ENCODE results near the gene MICAL3. TPM values are rescaled to one million over a fixed set of nuclear protein-coding genes. Genes with fewer than 3 reads are reported as not detected.

The MICAL3 gene
- polyA plus RNA-seq, 3 donors = 0.23 to 0.84 TPM; not detected in 1

GRCh38 chr22:17974703-17975372 is 49.5 kb downstream of the MICAL3 start:
- H3K9ac ChIP-seq (ENCODE audit: insufficient read depth, low read length, poor library complexity, severe bottlenecking) = no peak overlapping the region
- TF ChIP-seq, protein P1, sequence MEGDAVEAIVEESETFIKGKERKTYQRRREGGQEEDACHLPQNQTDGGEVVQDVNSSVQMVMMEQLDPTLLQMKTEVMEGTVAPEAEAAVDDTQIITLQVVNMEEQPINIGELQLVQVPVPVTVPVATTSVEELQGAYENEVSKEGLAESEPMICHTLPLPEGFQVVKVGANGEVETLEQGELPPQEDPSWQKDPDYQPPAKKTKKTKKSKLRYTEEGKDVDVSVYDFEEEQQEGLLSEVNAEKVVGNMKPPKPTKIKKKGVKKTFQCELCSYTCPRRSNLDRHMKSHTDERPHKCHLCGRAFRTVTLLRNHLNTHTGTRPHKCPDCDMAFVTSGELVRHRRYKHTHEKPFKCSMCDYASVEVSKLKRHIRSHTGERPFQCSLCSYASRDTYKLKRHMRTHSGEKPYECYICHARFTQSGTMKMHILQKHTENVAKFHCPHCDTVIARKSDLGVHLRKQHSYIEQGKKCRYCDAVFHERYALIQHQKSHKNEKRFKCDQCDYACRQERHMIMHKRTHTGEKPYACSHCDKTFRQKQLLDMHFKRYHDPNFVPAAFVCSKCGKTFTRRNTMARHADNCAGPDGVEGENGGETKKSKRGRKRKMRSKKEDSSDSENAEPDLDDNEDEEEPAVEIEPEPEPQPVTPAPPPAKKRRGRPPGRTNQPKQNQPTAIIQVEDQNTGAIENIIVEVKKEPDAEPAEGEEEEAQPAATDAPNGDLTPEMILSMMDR (IDR thresholded peaks at IDR 0.05) = no peak
- H3K4me1 Mint-ChIP-seq = peaks cover 5% of the 10 kb centered on the region
- H3K9me3 ChIP-seq (replicated peaks in 1 of 2; ENCODE audit: control insufficient read depth in 1 of 2, insufficient read depth in 1 of 2, low read length in 2 of 2) = no peaks in the 10 kb centered on the region
- peaks cover 0 to 16% (median 2%) of the 10 kb centered on the region in 3 donors for H3K27me3 Mint-ChIP-seq (ENCODE audit: low read depth in 3 of 3)
- H2AFZ ChIP-seq (ENCODE audit: insufficient read depth, low read depth, low read length, poor library complexity, severe bottlenecking) = no peak overlapping the region
- no peaks in the 10 kb centered on the region for H3K36me3 ChIP-seq (replicated peaks in 1 of 2; ENCODE audit: control insufficient read depth in 1 of 2, insufficient read depth in 2 of 2, low read length in 2 of 2)
- no peak overlapping the region for H3K27ac Mint-ChIP-seq
- intact Hi-C loops (cut with micrococcal nuclease) = no loop called here
- no peaks in the 10 kb centered on the region for H3K36me3 Mint-ChIP-seq
- peaks cover 0 to 2% of the 10 kb centered on the region in 2 donors for H3K4me1 ChIP-seq (ENCODE audit: control insufficient read depth in 1 of 2, insufficient read depth in 2 of 2, low read length in 2 of 2)
- H3K4me3 Mint-ChIP-seq = no peak overlapping the region
- H3K79me2 ChIP-seq (ENCODE audit: insufficient read depth, low read length) = no peaks in the 10 kb centered on the region
- no peaks in the 10 kb centered on the region for H4K20me1 ChIP-seq (ENCODE audit: insufficient read depth, low read length)
- H3K9me3 Mint-ChIP-seq = peaks cover 0 to 2% (median 0%) of the 10 kb centered on the region in 7 donors
- WGBS (ENCODE audit: insufficient coverage) = 34% methylated on average over 7 of the region's 8 CpGs
- no peak overlapping the region for H3K4me3 ChIP-seq (replicated peaks in 1 of 3; ENCODE audit: low read depth in 2 of 3, low read length in 3 of 3)
- DNase-seq = no peak
- no peaks in the 10 kb centered on the region for H3K27me3 ChIP-seq (ENCODE audit: control insufficient read depth in 2 of 2, insufficient read depth in 2 of 2, low read length in 2 of 2)
- H3K27ac ChIP-seq (ENCODE audit: low read depth in 1 of 2, low read length in 2 of 2) = no peak overlapping the region
- no peak overlapping the region for H3K4me2 ChIP-seq (replicated peaks; ENCODE audit: extremely low read depth, low read length, poor library complexity, severe bottlenecking)

GRCh38 chr22:17974087-17974486 is 50.3 kb downstream of the MICAL3 start:
- H3K36me3 ChIP-seq (replicated peaks in 1 of 2; ENCODE audit: control insufficient read depth in 1 of 2, insufficient read depth in 2 of 2, low read length in 2 of 2) = no peaks in the 10 kb centered on the region
- no peak overlapping the region for H3K4me3 ChIP-seq (replicated peaks in 1 of 3; ENCODE audit: low read depth in 2 of 3, low read length in 3 of 3)
- H3K9ac ChIP-seq (ENCODE audit: insufficient read depth, low read length, poor library complexity, severe bottlenecking) = no peak overlapping the region
- no peak overlapping the region for H3K27ac ChIP-seq (ENCODE audit: low read depth in 1 of 2, low read length in 2 of 2)
- intact Hi-C loops (cut with micrococcal nuclease) = no loop called here
- no peaks in the 10 kb centered on the region for H4K20me1 ChIP-seq (ENCODE audit: insufficient read depth, low read length)
- no peak overlapping the region for H3K4me2 ChIP-seq (replicated peaks; ENCODE audit: extremely low read depth, low read length, poor library complexity, severe bottlenecking)
- no peaks in the 10 kb centered on the region for H3K9me3 ChIP-seq (replicated peaks in 1 of 2; ENCODE audit: control insufficient read depth in 1 of 2, insufficient read depth in 1 of 2, low read length in 2 of 2)
- H3K79me2 ChIP-seq (ENCODE audit: insufficient read depth, low read length) = no peaks in the 10 kb centered on the region
- no peak overlapping the region for H3K4me3 Mint-ChIP-seq
- H3K27me3 Mint-ChIP-seq (ENCODE audit: low read depth in 3 of 3) = peaks cover 0 to 11% (median 2%) of the 10 kb centered on the region in 3 donors
- no peak overlapping the region for H3K27ac Mint-ChIP-seq
- no peak for DNase-seq
- 100% methylated on average over 1 of the region's 3 CpGs for WGBS (ENCODE audit: insufficient coverage)
- H3K36me3 Mint-ChIP-seq = no peaks in the 10 kb centered on the region
- no peaks in the 10 kb centered on the region for H3K4me1 Mint-ChIP-seq
- H3K27me3 ChIP-seq (ENCODE audit: control insufficient read depth in 2 of 2, insufficient read depth in 2 of 2, low read length in 2 of 2) = no peaks in the 10 kb centered on the region
- no peaks in the 10 kb centered on the region for H3K4me1 ChIP-seq (ENCODE audit: control insufficient read depth in 1 of 2, insufficient read depth in 2 of 2, low read length in 2 of 2)
- no peak overlapping the region for H2AFZ ChIP-seq (ENCODE audit: insufficient read depth, low read depth, low read length, poor library complexity, severe bottlenecking)
- TF ChIP-seq, protein P1 (IDR thresholded peaks at IDR 0.05) = no peak
- H3K9me3 Mint-ChIP-seq = peaks cover 0 to 2% (median 0%) of the 10 kb centered on the region in 7 donors

Measured in CD14-positive monocyte (primary cell).